ENCODE measurements around the gene DIS3L.
"Not testable (repeated sequence)": the region's sequence is repeated elsewhere in the genome, so short reads cannot be mapped to it uniquely, and the experiment has no call there.

The DIS3L gene

GRCh38 chr15:66309828-66310227 is 16.5 kb downstream of the DIS3L start:
- no peak for DNase-seq (ENCODE audit: low read depth in 2 of 3, low spot score in 2 of 3)

- no peak for DNase-seq (ENCODE audit: low read depth in 2 of 3, low spot score in 2 of 3)
These were observed 17.4 kb downstream of the DIS3L start for GRCh38 chr15:66310786-66311185.

DNA sequence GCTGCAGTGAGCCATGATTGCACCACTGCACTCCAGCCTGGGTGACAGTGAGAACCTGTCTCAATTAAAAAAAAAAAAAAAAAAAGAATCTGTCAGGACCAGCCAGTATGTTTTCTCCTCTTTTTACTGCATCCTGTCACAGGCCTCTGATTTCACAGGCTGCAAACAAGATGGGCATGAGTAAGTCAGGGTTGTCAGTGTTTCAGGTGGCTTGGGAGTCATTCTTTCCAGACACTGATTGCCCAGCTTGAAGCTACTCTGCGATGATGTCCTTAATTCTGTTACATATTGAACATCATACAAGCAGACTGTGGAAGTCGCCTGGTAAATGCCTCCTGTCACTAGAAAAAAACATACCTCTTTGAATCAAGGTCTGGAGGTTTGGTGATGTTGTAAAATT is 18.8 kb downstream of the DIS3L start:
- no peak for DNase-seq (ENCODE audit: low read depth in 2 of 3, low spot score in 2 of 3)

GRCh38 chr15:66323312-66323928 is 30.1 kb downstream of the DIS3L start:
- no peak for DNase-seq (ENCODE audit: low read depth in 2 of 3, low spot score in 2 of 3)

DNA sequence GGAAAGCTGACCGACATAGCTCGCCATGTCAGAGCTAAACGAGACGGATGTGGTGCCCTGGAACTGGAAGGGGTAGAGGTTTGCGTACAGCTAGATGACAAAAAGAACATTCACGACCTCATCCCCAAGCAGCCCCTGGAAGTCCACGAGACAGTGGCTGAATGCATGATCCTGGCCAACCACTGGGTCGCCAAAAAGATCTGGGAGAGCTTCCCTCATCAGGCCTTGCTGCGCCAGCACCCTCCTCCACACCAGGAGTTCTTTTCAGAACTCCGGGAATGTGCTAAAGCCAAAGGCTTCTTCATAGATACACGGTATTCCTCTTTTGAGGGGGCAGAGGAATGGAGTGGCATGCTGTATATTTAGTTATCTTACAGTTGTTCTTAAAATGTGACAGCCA is 32.7 kb downstream of the DIS3L start:
- DNase-seq (ENCODE audit: low read depth in 2 of 3, low spot score in 2 of 3), result no peak

GRCh38 chr15:66327736-66328135 is 34.4 kb downstream of the DIS3L start:
- no peak for DNase-seq (ENCODE audit: low read depth in 2 of 3, low spot score in 2 of 3)

GRCh38 chr15:66328771-66329170 is 35.4 kb downstream of the DIS3L start:
- DNase-seq (ENCODE audit: low read depth in 2 of 3, low spot score in 2 of 3), result no peak

DNA sequence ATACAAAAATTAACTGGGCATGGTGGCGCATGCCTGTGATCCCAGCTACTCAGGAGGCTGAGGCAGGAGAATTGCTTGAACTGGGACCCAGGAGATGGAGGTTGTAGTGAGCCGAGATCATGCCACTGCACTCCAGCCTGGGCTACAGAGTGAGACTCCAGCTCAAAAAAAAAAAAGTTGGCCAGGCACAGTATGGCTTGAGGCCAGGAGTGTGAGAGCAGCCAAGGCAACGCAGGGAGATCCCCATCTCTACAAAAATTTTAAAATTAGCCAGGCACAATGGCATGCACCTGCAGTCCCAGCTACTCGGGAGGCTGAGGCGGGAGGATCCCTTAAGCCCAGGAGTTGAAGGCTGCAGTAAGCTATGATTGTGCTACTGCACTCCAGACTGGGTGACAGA is 55.2 kb downstream of the DIS3L start:
- DNase-seq (ENCODE audit: low read depth in 2 of 3, low spot score in 2 of 3), result not testable (repeated sequence)

- peak in 1 of 3 experiments; percentile 8 for DNase-seq (ENCODE audit: low read depth in 2 of 3, low spot score in 2 of 3)
These were observed 62.6 kb downstream of the DIS3L start for GRCh38 chr15:66356077-66356358.

- peak; percentile 90 to 95 (median 94) for DNase-seq (ENCODE audit: low read depth in 2 of 3, low spot score in 2 of 3)
These were observed 63.2 kb downstream of the DIS3L start, which contains the start of gene TIPIN for GRCh38 chr15:66356359-66357236. Gene TIPIN, minus strand, starts transcription at chr15:66356685. Its CDS starts 3,738 bp downstream, at chr15:66352947.

- no peak for DNase-seq (ENCODE audit: low read depth in 2 of 3, low spot score in 2 of 3)
These were observed 66.4 kb downstream of the DIS3L start for GRCh38 chr15:66359740-66360139.

DNA sequence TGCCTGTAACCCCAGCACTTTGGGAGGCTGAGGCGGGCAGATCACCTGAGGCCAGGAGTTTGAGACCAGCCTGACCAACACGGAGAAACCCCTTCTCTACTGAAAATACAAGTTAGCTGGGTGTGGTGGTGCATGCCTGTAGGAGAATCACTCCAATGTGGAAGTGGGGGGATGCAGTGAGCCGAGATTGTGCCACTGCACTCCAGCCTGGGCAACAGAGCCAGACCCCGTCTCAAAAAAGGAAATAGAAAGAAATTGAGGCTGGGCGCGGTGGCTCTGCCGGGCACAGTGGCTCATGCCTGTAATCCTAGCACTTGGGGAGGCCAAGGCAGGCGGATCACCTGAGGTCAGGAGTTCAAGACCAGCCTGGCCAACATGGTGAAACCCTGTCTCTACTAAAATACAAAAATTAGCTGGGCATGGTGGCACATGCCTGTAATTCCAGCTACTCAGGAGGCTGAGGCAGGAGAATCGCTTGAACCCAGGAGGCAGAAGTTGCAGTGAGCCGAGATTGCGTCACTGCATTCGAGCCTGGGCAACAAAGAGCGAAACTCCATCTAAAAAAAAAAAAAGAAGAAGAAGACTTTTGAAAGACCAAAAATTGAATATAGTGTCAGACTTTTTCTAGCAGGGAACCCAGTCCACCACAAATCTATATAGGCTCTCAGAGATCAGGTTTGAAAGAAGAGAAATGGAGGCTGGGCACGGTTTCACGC is 68.5 kb downstream of the DIS3L start:
- not testable (repeated sequence) for DNase-seq (ENCODE audit: low read depth in 2 of 3, low spot score in 2 of 3)

DNA sequence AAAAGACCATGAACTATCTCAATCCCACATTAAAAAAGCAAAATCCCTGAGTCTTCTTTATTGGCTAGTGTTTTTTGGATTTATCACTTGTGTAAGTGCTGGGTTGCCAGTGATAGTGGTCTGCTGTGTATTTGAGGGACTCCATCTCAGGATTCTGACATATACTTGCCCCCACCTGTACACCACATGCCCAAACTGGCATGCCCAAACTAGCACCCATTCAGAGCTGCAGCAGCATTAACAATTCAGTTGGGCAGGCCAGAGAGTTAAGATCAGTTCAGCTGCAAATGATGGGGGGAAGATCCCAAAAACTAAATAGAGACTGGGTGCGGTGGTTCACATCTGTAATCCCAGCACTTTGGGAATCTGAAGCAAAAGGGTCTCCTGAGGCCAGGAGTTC is 69.4 kb downstream of the DIS3L start:
- no peak for DNase-seq (ENCODE audit: low read depth in 2 of 3, low spot score in 2 of 3)

- DNase-seq (ENCODE audit: low read depth in 2 of 3, low spot score in 2 of 3), result no peak
These were observed 71.7 kb downstream of the DIS3L start for GRCh38 chr15:66364944-66365528.

GRCh38 chr15:66369773-66370651 is 76.6 kb downstream of the DIS3L start:
- no peak for DNase-seq (ENCODE audit: low read depth in 2 of 3, low spot score in 2 of 3)

- DNase-seq (ENCODE audit: low read depth in 2 of 3, low spot score in 2 of 3), result no peak
These were observed 80.8 kb downstream of the DIS3L start for GRCh38 chr15:66374179-66374578.

DNA sequence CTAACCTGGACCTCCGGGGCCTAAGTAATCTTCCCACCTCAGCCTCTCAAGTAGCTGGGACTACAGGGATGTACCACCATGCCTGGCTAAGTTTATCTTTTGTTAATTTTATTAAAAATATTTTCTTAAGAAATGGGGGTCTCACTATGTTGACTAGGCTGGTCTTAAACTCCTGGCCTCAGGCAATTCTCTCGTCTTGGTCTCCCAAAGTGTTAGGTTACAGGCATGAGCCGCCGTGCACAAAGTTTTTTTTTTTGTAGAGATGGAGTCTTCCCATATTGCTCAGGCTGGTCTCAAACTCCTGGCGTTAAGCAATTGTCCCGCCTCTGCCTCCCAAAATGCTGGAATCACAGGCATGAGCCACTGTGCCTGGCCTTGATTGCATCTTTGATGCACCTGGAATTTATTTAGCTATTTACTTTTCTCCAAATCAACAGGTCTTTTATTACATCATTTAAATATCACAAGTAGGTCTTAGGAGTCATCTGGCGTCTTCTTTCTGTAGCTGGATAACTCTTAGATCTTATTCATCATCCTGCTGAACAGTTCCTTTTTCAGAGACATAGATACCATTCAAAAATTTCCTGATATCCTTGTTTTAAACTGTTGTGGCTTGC is 85.6 kb downstream of the DIS3L start:
- no peak for DNase-seq (ENCODE audit: low read depth in 2 of 3, low spot score in 2 of 3)

DNA sequence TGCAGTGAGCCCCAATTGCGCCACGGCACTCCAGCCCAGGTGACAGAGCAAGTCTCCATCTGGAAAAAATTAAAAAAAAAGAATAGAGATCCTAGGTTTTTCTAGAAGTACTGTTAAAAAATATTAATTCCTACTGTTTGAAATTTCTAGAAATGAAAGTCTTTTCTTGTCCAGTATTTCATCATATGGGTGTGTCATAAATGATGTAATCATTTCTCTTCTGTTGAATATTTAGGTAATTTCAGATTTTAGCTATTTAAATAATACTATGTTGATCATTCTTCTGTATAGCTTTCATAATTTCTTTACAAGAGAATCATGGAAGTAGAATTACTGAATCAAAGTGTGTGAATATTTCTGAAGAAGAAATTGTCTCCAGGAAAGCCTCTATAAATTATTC is 88.0 kb downstream of the DIS3L start:
- not testable (repeated sequence) for DNase-seq (ENCODE audit: low read depth in 2 of 3, low spot score in 2 of 3)
